ENCODE results near the gene UBASH3A.
A peak's percentile ranks its signal among the peaks of the same experiment; 100 is the strongest.
"Not testable (repeated sequence)": the region's sequence is repeated elsewhere in the genome, so short reads cannot be mapped to it uniquely, and the experiment has no call there.

Gene UBASH3A

DNA sequence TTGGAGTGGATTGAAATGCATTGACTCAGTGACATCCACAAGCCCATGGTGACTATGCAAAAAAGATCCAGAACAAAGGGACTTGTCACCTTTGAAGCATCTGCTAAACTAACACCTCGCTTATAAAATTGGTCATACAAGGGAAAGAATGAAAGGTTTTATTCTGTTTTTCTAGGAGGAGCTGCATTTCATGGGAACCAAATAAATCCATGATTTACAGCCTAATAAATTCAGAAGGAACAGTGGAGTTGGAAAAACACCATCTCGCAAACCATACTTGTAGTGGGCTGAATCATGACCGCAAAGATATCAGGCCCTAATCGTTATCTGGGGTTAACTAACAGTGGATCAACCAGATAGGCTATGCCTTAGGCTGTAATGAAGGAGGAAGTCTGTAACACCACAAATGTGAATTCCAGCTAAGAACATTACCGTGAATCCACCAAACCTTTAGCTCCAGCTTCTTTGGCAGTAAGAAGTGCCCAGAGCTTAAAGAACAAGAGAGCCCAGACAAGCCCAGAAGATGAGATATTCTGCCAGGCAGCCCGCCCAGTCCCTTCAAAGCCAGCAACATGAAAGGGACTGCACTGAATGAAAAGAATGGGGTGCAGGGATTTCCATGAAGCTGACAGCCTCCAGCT is 64.9 kb downstream of the UBASH3A start:
- DNase-seq (ENCODE audit: low spot score): peak; percentile 88

- DNase-seq (ENCODE audit: low spot score): peak; percentile 65
Measured at GRCh38 chr21:42469272-42469671, 65.6 kb downstream of the UBASH3A start.

DNA sequence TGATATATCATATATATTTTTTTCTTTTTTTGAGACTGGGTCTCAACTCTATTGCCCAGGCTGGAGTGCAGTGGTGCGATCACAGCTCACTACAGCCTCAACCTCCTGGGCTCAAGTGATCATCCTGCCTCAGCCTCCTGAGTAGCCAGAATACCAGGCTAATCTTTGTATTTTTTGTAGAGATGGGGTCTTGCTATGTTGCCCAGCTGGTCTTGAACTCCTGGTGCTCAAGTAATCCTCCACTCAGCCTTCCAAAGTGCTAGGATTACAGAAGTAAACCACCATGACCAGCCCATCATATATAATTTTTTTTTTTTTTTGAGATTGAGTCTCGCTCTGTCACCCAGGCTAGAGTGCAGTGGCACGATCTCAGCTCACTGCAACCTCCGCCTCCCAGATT is 66.0 kb downstream of the UBASH3A start:
- DNase-seq (ENCODE audit: low spot score): not testable (repeated sequence)

GRCh38 chr21:42471206-42471605 is 67.5 kb downstream of the UBASH3A start:
- no peak for DNase-seq (ENCODE audit: low spot score)

DNA sequence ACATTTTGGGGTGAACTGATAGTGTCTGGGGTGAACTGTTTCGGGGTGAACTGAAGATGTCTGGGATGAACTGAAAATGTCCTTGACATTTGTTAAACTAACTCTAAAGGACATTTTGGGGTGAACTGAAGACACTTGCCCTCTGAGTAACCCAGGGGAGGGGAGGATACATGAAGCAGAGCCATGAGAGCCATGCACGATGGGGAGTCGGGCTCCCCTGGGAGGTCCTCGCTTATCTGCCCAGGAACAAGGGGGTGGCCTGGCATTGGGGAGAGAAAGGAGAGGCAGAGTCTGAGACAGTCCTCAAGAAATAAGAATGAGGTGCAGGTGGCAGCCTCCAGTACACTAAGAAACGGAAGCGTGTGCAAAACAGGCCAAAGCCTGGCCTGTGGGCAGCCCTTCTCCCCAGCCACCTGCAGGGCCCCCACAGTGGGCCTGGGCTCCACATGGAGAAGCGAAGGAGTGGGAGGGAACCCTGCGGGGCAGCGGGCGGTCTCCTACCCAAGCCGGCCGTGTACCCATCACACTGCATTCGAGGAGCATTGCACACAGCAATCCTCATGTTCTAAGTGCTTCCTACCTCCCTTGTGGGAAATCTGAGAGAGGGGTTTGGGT is 68.1 kb downstream of the UBASH3A start:
- no peak for DNase-seq (ENCODE audit: low spot score)

DNA sequence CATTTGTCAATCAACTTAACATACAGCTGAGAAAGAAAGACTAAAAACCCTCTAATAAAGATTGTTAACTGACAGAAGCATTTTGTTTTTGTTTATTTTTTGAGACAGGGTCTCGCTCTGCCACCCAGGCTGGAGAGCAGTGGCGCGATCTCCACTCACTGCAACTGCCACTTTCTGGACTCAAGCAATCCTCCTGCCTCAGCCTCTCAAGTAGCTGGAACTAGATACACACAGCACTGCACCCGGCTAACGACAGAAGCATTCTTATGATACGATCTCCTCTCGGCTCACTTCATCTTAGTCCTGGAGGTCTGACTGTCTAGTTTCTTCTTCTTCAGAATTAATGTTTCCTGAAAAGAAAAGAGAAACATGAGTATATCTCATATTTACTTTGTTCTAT is 68.8 kb downstream of the UBASH3A start:
- no peak for DNase-seq (ENCODE audit: low spot score)

- DNase-seq (ENCODE audit: low spot score): no peak
Measured at GRCh38 chr21:42473498-42474042, 69.9 kb downstream of the UBASH3A start.

- peak; percentile 95 for DNase-seq (ENCODE audit: low spot score)
Measured at GRCh38 chr21:42474043-42474831, 70.5 kb downstream of the UBASH3A start.

DNA sequence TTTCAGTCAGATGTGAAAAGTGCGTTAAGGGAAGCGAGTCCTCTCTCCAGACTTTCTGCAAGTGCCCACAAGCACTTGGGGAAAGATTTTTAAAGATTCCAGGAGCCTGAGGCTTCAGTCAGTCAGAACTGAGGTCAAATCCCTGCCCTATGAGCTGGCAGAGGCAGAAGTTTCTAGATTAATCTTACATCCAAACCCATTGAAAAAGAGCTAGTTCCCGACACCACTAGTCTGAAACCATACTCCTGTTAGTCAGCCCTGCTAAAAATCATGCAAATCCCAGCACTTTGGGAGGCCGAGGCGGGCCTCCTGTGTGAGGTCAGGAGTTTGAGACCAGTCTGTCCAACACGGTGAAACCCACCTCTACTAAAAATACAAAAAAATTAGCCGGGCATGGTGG is 71.3 kb downstream of the UBASH3A start:
- no peak for DNase-seq (ENCODE audit: low spot score)

DNA sequence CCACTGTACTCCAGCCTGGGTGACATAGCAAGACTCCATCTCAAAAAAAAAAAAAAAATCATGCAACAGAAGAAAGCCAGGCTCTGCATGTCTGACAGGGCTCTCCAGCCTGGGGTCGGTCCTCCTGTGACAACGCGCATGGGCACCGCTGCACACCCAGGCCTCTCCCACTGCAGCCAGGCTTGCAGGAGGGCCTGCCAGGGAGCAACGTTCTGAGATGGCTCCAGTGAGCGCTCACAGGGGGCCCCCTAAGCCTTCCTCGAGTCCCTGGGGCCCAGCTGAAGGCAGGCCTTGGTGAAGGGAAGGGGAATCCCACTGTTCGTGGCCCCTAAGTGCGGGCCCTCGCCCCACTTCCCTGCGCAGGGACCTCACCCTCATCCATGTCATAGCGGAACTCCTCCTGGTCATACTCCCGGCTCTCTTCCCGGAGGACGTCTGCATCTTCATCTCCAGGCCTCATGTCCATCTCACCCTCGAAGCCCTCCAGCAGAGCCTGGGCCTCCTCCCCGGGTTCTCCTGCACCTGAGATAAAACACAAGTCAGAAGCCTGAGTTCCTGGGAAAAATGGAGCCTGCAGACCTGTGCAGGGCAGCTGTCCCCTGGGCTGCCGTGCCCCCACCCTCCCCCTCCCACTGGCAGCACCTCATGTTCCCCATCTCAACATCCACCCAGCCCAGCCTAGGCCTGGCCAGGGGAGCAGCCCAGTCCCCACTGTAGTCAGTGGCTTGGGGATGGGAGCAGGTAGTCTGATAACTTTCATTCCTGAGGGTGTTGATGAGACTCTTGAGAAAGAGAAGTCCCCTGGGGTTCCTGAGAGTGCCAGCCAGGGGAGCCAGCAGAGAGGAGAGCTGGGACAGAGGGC is 72.1 kb downstream of the UBASH3A start:
- no peak for DNase-seq (ENCODE audit: low spot score)

DNA sequence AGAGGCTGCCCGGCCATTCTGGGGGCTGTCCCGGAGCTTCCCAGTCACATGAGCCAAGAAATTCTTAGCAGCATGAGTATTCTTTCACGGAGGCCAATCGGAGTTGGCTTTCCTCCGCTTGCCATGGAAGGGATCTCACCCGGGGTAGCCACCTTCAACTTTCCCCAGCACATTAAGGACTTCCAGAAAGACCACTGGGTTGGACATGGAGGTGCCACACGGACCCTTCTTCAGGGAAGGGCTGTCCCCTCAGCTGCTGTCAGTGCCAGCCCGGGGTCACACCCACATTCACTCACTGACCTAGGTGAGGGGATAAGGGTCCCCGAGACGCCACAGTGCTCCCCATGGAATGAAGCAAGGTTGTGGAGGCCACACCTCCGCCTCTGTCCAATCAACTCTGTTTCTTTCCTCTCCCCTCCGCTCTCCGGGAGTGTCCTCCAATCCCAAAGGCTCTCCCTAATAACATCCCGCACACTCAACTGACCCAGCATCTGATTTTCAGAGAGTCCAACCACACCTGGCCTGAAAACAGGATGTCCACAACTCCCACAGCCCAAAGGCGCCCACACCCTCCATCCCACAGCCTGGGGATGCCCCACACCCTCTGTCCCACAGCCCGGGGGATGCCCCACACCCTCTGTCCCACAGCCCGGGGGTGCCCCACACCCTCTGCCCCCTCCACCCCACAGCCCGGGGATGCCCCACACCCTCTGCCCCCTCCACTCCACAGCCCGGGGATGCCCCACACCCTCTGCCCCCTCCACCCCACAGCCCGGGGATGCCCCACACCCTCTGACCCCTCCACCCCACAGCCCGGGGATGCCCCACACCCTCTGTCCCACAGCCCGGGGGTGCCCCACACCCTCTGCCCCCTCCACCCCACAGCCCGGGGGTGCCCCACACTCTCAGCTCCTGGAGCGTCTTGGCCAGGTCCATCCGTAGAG is 73.0 kb downstream of the UBASH3A start:
- DNase-seq (ENCODE audit: low spot score): no peak

- DNase-seq (ENCODE audit: low spot score): no peak
Measured at GRCh38 chr21:42478504-42478903, 74.8 kb downstream of the UBASH3A start.

- no peak for DNase-seq (ENCODE audit: low spot score)
Measured at GRCh38 chr21:42479582-42479981, 75.9 kb downstream of the UBASH3A start.

DNA sequence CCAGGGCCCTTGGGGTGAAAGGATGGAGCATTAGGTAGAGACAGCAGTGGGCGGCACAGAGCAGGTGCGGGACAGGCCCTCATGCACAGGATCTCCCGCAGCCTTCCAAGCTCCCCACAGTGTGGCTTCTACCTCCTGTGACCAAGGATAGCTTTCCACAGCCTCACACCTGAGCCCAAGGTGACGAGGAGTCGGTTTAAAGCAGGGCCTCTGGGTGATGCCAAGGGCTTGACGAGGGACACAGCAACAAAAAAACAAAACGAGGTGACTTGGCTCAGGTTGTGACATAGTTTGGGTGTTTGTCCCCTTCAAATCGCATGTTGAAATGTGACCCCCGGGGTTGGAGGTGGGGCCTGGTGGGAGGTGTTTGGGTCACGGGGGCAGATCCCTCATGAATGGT is 77.0 kb downstream of the UBASH3A start:
- DNase-seq (ENCODE audit: low spot score): no peak

DNA sequence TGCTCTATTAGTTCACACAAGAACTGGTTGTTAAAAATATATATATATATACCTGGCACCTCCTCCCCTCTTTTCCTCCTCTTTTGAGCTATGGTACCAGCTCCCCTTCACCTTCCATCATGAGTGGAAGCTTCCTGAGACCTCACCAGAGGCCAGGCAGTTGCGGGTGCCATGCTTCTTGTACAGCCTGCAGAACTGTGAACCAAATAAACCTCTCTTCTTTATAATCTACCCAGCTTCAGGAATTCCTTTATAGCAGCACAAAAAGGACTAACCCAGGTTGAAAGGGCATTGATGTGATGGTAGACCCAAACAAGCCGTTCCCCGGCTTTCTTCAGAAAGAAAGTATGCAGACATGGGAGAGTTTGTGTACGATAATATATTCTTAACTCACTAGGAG is 77.5 kb downstream of the UBASH3A start:
- DNase-seq (ENCODE audit: low spot score): no peak

- DNase-seq (ENCODE audit: low spot score): no peak
Measured at GRCh38 chr21:42484966-42485365, 81.3 kb downstream of the UBASH3A start.

GRCh38 chr21:42486072-42486471 is 82.4 kb downstream of the UBASH3A start:
- DNase-seq (ENCODE audit: low spot score): no peak

DNA sequence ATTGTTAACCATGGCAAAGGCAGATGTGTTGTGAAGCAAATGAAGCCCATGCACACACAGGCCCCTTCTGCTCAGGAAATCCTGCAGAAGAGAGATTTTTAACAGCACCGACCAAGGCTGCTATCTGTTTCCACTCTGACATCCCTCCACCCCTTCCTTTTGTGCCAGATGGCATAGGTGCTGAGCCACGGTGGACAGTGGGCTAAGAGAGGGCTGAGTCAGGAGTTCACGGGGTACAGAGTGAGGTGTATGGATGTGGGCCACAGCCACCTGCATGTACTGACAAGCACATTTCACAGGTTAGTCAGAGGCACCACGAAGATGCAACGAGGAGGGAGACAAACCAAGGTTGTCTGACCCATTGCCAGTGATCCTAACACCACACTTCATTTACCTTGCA is 82.8 kb downstream of the UBASH3A start:
- DNase-seq (ENCODE audit: low spot score): no peak

- no peak for DNase-seq (ENCODE audit: low spot score)
Measured at GRCh38 chr21:42489006-42489563, 85.4 kb downstream of the UBASH3A start.

- DNase-seq (ENCODE audit: low spot score): no peak
Measured at GRCh38 chr21:42489991-42490390, 86.3 kb downstream of the UBASH3A start.

DNA sequence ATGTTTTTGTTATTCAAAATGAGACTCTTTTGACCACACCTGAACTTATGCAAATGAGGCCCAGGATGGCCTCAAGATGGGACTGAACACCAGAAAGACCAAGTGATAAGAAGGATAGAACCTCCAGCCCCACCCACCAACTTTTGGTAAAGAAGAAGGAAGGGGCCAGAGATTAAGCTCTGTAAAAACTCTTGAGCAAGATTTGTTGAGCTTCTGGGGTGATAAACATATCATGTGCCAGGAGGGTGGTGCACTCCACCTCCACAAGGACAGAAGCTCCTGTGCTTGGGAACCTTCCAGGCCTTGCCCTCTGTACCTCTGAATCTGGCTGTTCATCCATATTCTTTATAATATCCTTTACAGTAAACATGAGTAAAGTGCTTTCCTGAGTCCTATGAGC is 87.0 kb downstream of the UBASH3A start:
- no peak for DNase-seq (ENCODE audit: low spot score)

All from LoVo (cell line).